K562 (cell line): ENCODE measurements around the gene MBD3. TPM values are rescaled to one million over a fixed set of nuclear protein-coding genes. Genes with fewer than 3 reads are reported as not detected.
A peak's percentile ranks its signal among the peaks of the same experiment; 100 is the strongest.

Experiments used
- CEBPG ChIP-seq, 3 experiments: fragments of 200-800 bp in 1 of 3; sonication (Bioruptor generic) in 1 of 3; sonication (generic) in 1 of 3; formaldehyde crosslinking in 1 of 3; IDR thresholded peaks in 2 of 3; conservative IDR thresholded peaks in 1 of 3; 2 replicates each; pipeline versions ENCODE4 v1.6.1 to v1.8.0; 2016 to 2022; ENCODE audit warnings: missing compliant biosample characterization in 2 of 3, missing genetic modification characterization in 2 of 3, mild to moderate bottlenecking in 1 of 3, missing genetic modification reagents in 1 of 3
- CREB1 ChIP-seq, 2 experiments: sonication (generic) in 1 of 2; formaldehyde crosslinking in 1 of 2; IDR thresholded peaks; 2 replicates each; pipeline versions ENCODE4 v1.6.1 to v1.8.0; 2012 to 2022; ENCODE audit warnings: inconsistent platforms in 1 of 2, mild to moderate bottlenecking in 1 of 2, missing genetic modification reagents in 1 of 2, moderate library complexity in 1 of 2
- GATAD2A ChIP-seq: fragments of 450-650 bp; IDR thresholded peaks from 2 replicates; pipeline ENCODE4 v1.6.1; 2017
- IFI16 ChIP-seq: fragments of 250-450 bp; sonication (Bioruptor Pico); IDR thresholded peaks from 2 replicates; pipeline ENCODE4 v2.1.2; 2022; ENCODE audit warnings: mild to moderate bottlenecking, inconsistent platforms
- LEF1 ChIP-seq: fragments of 450-650 bp; IDR thresholded peaks from 2 replicates; pipeline ENCODE4 v1.6.1; 2016; ENCODE audit warnings: mild to moderate bottlenecking
- MEF2D ChIP-seq: conservative IDR thresholded peaks from 2 replicates; pipeline ENCODE4 v1.6.1; 2016; ENCODE audit warnings: low read depth, missing genetic modification characterization, missing compliant biosample characterization
- NRF1 ChIP-seq, 2 experiments: fragments of 450-650 bp; IDR thresholded peaks in 1 of 2; conservative IDR thresholded peaks in 1 of 2; 2 replicates each; pipeline ENCODE4 v1.6.1; 2014; ENCODE audit warnings: mild to moderate bottlenecking in 2 of 2
- POLR2AphosphoS5 ChIP-seq: IDR thresholded peaks from 2 replicates; pipeline ENCODE4 v1.6.1; 2011; ENCODE audit warnings: mild to moderate bottlenecking, low read depth, low read length, moderate library complexity; ENCODE audit not compliant: control insufficient read depth, insufficient read depth
- ZNF232 ChIP-seq: sonication (generic); formaldehyde crosslinking; IDR thresholded peaks from 2 replicates; pipeline ENCODE4 v1.8.0; 2022; ENCODE audit warnings: mild to moderate bottlenecking, missing genetic modification reagents
- ZNF384 ChIP-seq: IDR thresholded peaks from 2 replicates; pipeline ENCODE4 v1.6.1; 2012; ENCODE audit warnings: low read depth, low read length, improper control_type of control experiment
- polyA plus RNA-seq, 8 experiments: library from polyadenylated mRNA; depleted of rRNA in 4 of 8; stranded (reverse) in 5 of 8; unstranded in 3 of 8; fragments of >200 nt; fragmentation: Nextera tagmentation in 2 of 8; fragmentation: Illumina TruSeq in 1 of 8; extraction: Ambion mirVana in 2 of 8; extraction: Trizol in 1 of 8; gene quantifications; 2 replicates each; pipeline versions ENCODE4 v1.2.1 to v1.2.3, GENCODE V29; 2011 to 2014; ENCODE audit warnings: inconsistent platforms in 1 of 8, missing spikeins in 1 of 8
- total RNA-seq, 7 experiments: library from RNA; depleted of rRNA in 6 of 7; stranded (reverse); fragments of >200 nt in 6 of 7; fragmentation: Illumina TruSeq in 2 of 7; extraction: Trizol in 2 of 7; gene quantifications; 2 replicates each; pipeline versions ENCODE4 v1.2.1 to v1.2.3, GENCODE V29; 2011 to 2021; ENCODE audit warnings: low replicate concordance in 1 of 7
- TF ChIP-seq, protein P1 (sequence below): fragments of 450-650 bp; IDR thresholded peaks from 2 replicates; pipeline ENCODE4 v1.7.1; 2018; ENCODE audit warnings: mild to moderate bottlenecking, low read depth; ENCODE audit not compliant: partially characterized antibody
- TF ChIP-seq, protein P2 (sequence below): fragments of 250-450 bp; sonication (Bioruptor Pico); IDR thresholded peaks from 2 replicates; pipeline ENCODE4 v1.4.0; 2020
- TF ChIP-seq, protein P3 (sequence below): sonication (generic); formaldehyde crosslinking; IDR thresholded peaks from 2 replicates; pipeline ENCODE4 v1.8.0; 2022; ENCODE audit warnings: mild to moderate bottlenecking, missing genetic modification reagents

Gene MBD3
- total and polyA plus RNA-seq, 9 of the 15 experiments (the other 6 are each of a cell fraction or from before 2014, with no cell fraction given): 0.24 to 137 (median 30.9) TPM

DNA sequence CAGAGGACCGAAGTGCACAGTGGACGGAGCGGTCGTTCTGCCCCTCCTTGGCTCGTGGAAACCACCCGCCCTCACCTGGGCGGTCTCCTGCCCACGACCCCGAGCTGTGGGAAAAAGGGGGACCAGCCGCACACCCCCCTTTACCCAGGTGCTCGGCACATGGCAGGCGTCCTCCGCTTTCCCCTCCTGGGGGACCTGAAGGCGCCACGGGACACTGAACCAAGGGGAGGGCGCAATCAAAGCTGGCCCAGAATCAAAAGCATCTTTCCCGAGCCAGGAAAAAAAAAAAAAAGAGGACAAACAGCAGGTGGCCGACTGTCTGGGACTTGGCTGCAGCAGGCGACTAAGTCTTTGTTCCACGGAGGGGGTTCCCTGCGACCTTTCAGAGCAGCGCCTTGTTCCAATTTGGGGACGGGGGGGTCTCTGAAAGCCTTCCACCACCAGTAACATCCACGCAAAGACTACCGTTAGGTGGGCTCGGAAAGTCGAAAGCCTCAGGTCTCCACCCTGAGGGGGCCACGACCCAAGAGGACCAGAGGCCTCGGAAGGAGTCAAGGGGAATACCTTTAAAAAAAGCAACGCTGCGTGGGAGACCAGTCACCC lies 1.1 kb downstream of the MBD3 start (continued):
- TF ChIP-seq, protein P1, sequence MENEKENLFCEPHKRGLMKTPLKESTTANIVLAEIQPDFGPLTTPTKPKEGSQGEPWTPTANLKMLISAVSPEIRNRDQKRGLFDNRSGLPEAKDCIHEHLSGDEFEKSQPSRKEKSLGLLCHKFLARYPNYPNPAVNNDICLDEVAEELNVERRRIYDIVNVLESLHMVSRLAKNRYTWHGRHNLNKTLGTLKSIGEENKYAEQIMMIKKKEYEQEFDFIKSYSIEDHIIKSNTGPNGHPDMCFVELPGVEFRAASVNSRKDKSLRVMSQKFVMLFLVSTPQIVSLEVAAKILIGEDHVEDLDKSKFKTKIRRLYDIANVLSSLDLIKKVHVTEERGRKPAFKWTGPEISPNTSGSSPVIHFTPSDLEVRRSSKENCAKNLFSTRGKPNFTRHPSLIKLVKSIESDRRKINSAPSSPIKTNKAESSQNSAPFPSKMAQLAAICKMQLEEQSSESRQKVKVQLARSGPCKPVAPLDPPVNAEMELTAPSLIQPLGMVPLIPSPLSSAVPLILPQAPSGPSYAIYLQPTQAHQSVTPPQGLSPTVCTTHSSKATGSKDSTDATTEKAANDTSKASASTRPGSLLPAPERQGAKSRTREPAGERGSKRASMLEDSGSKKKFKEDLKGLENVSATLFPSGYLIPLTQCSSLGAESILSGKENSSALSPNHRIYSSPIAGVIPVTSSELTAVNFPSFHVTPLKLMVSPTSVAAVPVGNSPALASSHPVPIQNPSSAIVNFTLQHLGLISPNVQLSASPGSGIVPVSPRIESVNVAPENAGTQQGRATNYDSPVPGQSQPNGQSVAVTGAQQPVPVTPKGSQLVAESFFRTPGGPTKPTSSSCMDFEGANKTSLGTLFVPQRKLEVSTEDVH: no peak
- TF ChIP-seq ZNF384: 0 out of 2 replicates have a peak, but pooled peaks have one; percentile 14
- TF ChIP-seq IFI16 (CRISPR knock-in tag): no peak
- TF ChIP-seq, protein P2, sequence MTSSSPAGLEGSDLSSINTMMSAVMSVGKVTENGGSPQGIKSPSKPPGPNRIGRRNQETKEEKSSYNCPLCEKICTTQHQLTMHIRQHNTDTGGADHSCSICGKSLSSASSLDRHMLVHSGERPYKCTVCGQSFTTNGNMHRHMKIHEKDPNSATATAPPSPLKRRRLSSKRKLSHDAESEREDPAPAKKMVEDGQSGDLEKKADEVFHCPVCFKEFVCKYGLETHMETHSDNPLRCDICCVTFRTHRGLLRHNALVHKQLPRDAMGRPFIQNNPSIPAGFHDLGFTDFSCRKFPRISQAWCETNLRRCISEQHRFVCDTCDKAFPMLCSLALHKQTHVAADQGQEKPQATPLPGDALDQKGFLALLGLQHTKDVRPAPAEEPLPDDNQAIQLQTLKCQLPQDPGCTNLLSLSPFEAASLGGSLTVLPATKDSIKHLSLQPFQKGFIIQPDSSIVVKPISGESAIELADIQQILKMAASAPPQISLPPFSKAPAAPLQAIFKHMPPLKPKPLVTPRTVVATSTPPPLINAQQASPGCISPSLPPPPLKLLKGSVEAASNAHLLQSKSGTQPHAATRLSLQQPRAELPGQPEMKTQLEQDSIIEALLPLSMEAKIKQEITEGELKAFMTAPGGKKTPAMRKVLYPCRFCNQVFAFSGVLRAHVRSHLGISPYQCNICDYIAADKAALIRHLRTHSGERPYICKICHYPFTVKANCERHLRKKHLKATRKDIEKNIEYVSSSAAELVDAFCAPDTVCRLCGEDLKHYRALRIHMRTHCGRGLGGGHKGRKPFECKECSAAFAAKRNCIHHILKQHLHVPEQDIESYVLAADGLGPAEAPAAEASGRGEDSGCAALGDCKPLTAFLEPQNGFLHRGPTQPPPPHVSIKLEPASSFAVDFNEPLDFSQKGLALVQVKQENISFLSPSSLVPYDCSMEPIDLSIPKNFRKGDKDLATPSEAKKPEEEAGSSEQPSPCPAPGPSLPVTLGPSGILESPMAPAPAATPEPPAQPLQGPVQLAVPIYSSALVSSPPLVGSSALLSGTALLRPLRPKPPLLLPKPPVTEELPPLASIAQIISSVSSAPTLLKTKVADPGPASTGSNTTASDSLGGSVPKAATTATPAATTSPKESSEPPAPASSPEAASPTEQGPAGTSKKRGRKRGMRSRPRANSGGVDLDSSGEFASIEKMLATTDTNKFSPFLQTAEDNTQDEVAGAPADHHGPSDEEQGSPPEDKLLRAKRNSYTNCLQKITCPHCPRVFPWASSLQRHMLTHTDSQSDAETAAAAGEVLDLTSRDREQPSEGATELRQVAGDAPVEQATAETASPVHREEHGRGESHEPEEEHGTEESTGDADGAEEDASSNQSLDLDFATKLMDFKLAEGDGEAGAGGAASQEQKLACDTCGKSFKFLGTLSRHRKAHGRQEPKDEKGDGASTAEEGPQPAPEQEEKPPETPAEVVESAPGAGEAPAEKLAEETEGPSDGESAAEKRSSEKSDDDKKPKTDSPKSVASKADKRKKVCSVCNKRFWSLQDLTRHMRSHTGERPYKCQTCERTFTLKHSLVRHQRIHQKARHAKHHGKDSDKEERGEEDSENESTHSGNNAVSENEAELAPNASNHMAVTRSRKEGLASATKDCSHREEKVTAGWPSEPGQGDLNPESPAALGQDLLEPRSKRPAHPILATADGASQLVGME: peak; percentile 47; the same call in 1 of the 2 replicates
- no peak for TF ChIP-seq CREB1 (IDR thresholded peaks at IDR 0.05)
- TF ChIP-seq CREB1 (CRISPR knock-in tag; IDR thresholded peaks at IDR 0.05): no peak
- TF ChIP-seq, protein P3, sequence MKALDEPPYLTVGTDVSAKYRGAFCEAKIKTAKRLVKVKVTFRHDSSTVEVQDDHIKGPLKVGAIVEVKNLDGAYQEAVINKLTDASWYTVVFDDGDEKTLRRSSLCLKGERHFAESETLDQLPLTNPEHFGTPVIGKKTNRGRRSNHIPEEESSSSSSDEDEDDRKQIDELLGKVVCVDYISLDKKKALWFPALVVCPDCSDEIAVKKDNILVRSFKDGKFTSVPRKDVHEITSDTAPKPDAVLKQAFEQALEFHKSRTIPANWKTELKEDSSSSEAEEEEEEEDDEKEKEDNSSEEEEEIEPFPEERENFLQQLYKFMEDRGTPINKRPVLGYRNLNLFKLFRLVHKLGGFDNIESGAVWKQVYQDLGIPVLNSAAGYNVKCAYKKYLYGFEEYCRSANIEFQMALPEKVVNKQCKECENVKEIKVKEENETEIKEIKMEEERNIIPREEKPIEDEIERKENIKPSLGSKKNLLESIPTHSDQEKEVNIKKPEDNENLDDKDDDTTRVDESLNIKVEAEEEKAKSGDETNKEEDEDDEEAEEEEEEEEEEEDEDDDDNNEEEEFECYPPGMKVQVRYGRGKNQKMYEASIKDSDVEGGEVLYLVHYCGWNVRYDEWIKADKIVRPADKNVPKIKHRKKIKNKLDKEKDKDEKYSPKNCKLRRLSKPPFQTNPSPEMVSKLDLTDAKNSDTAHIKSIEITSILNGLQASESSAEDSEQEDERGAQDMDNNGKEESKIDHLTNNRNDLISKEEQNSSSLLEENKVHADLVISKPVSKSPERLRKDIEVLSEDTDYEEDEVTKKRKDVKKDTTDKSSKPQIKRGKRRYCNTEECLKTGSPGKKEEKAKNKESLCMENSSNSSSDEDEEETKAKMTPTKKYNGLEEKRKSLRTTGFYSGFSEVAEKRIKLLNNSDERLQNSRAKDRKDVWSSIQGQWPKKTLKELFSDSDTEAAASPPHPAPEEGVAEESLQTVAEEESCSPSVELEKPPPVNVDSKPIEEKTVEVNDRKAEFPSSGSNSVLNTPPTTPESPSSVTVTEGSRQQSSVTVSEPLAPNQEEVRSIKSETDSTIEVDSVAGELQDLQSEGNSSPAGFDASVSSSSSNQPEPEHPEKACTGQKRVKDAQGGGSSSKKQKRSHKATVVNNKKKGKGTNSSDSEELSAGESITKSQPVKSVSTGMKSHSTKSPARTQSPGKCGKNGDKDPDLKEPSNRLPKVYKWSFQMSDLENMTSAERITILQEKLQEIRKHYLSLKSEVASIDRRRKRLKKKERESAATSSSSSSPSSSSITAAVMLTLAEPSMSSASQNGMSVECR: 0 out of 2 replicates have a peak, but pooled peaks have one; percentile 36
- TF ChIP-seq NRF1 (conservative IDR thresholded peaks at IDR 0.05 in 1 of 2, IDR thresholded peaks at IDR 0.05 in 1 of 2): no peak
- TF ChIP-seq GATAD2A: no peak
- TF ChIP-seq ZNF232: no peak
- no peak for TF ChIP-seq POLR2AphosphoS5
- TF ChIP-seq MEF2D (tag): no peak
- TF ChIP-seq LEF1: no peak
- TF ChIP-seq CEBPG (CRISPR knock-in tag; IDR thresholded peaks at IDR 0.05): no peak
- no peak for TF ChIP-seq CEBPG (tag; conservative IDR thresholded peaks at IDR 0.05 in 1 of 2, IDR thresholded peaks at IDR 0.05 in 1 of 2)
